Activated naive CD8-positive, alpha-beta T cell (primary cell): ENCODE results near the gene MTRR.

Experiments used
- H3K27ac Mint-ChIP-seq: one replicate; pipeline ENCODE4 v1.8.0; 2021; ENCODE audit warnings: mixed read lengths
- H3K27me3 Mint-ChIP-seq: one replicate; pipeline ENCODE4 v1.8.0; 2021; ENCODE audit warnings: mixed read lengths
- H3K36me3 Mint-ChIP-seq: one replicate; pipeline ENCODE4 v1.8.0; 2021; ENCODE audit warnings: mixed read lengths
- H3K4me1 Mint-ChIP-seq: one replicate; pipeline ENCODE4 v1.8.0; 2021; ENCODE audit warnings: low read depth, mixed read lengths
- H3K4me3 Mint-ChIP-seq: one replicate; pipeline ENCODE4 v1.8.0; 2021; ENCODE audit warnings: mild to moderate bottlenecking, mixed read lengths
- H3K9me3 Mint-ChIP-seq: one replicate; pipeline ENCODE4 v1.8.0; 2021; ENCODE audit warnings: low read depth, mixed read lengths

MTRR gene

GRCh38 chr5:7872517-7873130, 3.7 kb downstream of the MTRR start:
- H3K36me3 Mint-ChIP-seq, result peaks cover 13% of the 10 kb centered on the region
- H3K4me1 Mint-ChIP-seq, result peaks cover 69% of the 10 kb centered on the region
- H3K9me3 Mint-ChIP-seq, result no peaks in the 10 kb centered on the region
- H3K4me3 Mint-ChIP-seq, result peak overlapping the region; percentile 65
- H3K27me3 Mint-ChIP-seq, result no peaks in the 10 kb centered on the region
- H3K27ac Mint-ChIP-seq, result peak overlapping the region; percentile 90

- H3K4me1 Mint-ChIP-seq, result peaks cover 69% of the 10 kb centered on the region
- no peaks in the 10 kb centered on the region for H3K27me3 Mint-ChIP-seq
- H3K4me3 Mint-ChIP-seq, result peak overlapping the region; percentile 65
- H3K36me3 Mint-ChIP-seq, result peaks cover 16% of the 10 kb centered on the region
- H3K27ac Mint-ChIP-seq, result peak overlapping the region; percentile 90
- H3K9me3 Mint-ChIP-seq, result no peaks in the 10 kb centered on the region
Observed at GRCh38 chr5:7873216-7873615, 4.3 kb downstream of the MTRR start.

DNA sequence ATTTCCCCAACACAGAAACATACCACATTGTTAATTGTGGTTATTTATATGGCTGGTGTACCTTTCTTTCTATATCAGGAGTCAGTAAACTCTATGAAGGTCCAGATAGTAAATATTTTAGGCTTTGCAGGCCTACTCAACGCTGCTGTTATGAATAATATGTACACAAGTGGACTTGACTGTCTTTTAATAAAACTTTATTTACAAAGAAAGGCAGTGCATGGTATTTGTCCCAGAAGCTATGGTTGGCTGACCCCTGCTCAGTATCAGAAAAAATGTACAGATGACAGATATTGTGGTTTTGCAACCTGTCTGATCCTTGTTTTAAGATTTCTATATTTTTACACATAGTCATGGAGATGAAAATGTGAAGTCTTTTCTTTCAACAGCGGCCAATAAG, 5.7 kb downstream of the MTRR start:
- no peak overlapping the region for H3K27ac Mint-ChIP-seq
- H3K4me3 Mint-ChIP-seq, result no peak overlapping the region
- peaks cover 21% of the 10 kb centered on the region for H3K36me3 Mint-ChIP-seq
- peaks cover 75% of the 10 kb centered on the region for H3K4me1 Mint-ChIP-seq
- no peaks in the 10 kb centered on the region for H3K9me3 Mint-ChIP-seq
- no peaks in the 10 kb centered on the region for H3K27me3 Mint-ChIP-seq

DNA sequence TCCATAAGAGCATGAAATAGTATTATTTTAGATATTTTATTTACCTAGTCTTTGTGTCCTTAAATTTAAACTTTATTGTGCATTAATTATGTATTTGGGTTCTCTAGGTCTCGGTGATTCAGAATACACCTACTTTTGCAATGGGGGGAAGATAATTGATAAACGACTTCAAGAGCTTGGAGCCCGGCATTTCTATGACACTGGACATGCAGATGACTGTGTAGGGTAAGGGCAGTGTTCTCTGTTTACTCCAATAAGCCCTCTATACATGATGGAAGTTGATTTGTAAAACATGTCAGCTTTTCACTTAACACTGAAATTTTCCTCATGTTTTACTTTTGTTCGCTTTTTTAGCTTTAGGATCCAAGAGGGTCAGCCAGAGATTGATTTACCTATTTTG, 6.2 kb downstream of the MTRR start:
- Mint-ChIP-seq H3K9me3 (no peaks in the 10 kb centered on the region), H3K27me3 (no peaks in the 10 kb centered on the region), H3K27ac (no peak overlapping the region), H3K4me3 (no peak overlapping the region), H3K36me3 (peaks cover 21% of the 10 kb centered on the region), H3K4me1 (peaks cover 71% of the 10 kb centered on the region)

DNA sequence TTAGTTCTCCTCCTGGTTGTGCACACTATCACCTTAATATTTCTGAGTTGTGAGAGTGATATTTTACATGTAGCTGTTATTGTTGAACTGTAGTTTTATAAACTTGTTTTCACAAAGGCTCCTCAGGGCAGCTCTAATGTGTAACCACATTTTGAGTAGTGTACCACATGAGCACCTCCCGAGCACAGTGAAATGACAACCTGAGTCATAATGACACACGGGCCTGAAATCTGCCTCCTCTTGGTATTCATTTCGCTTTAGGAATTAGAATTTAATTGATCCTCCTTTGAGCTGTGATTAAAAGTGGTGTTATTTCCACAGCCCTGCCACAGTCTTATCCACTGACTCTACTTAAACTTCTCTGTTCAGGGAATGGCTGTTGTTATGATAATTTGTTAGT, 7.9 kb downstream of the MTRR start:
- Mint-ChIP-seq H3K4me3 (peak overlapping the region; percentile 7), H3K4me1 (peaks cover 66% of the 10 kb centered on the region), H3K27ac (no peak overlapping the region), H3K36me3 (peaks cover 27% of the 10 kb centered on the region), H3K9me3 (no peaks in the 10 kb centered on the region), H3K27me3 (no peaks in the 10 kb centered on the region)

- peaks cover 23% of the 10 kb centered on the region for H3K36me3 Mint-ChIP-seq
- H3K27ac Mint-ChIP-seq, result peak overlapping the region; percentile 61
- no peaks in the 10 kb centered on the region for H3K9me3 Mint-ChIP-seq
- H3K4me3 Mint-ChIP-seq, result peak overlapping the region; percentile 22
- H3K27me3 Mint-ChIP-seq, result no peaks in the 10 kb centered on the region
- peaks cover 58% of the 10 kb centered on the region for H3K4me1 Mint-ChIP-seq
Observed at GRCh38 chr5:7877851-7878250, 8.9 kb downstream of the MTRR start.

DNA sequence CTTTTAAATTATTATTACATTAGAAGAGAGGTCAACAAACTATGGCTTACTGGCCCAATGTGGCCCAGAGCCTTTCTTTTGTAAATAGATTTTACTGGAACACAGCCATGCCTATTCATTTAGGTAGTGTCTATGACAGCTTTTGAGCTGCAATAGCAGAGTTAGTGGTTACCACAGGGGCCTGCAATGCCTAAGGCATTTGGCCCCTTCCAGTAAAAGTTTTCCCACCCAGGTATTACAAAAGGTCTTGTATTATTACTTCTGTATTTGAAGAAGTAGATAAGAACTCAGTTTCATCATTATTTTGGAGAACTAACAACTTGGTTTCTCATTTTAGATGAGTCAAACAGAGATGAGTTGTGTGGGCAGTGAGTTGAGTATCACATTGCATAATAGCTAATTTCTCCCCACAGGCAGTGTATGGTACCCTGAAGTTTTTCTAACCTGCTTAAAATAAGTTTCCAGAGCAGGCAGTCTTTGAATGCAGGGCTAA, 9.5 kb downstream of the MTRR start:
- Mint-ChIP-seq H3K27me3 (no peaks in the 10 kb centered on the region), H3K9me3 (no peaks in the 10 kb centered on the region), H3K4me3 (peak overlapping the region; percentile 22), H3K27ac (peak overlapping the region; percentile 61), H3K4me1 (peaks cover 52% of the 10 kb centered on the region), H3K36me3 (peaks cover 21% of the 10 kb centered on the region)

DNA sequence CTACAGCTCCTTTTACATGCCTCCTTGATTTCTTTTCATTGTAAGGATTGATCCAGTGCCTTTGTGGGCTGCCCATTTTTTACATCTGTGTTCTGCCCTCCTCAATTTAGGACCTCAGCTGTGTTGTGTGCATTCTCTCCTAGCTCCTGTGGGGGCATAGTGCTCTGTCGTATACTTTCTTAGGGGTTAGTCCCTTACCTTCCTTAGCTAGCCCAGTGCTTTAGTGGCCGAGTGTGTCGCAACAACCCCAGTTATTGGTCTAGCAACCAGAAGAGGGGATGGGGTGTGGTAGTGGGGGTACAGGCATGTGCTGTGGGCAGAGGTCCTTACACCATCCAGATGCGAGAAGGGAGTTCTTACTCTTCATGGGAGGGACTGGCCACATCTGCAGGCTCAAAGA, 12.1 kb downstream of the MTRR start:
- peaks cover 41% of the 10 kb centered on the region for H3K4me1 Mint-ChIP-seq
- H3K27me3 Mint-ChIP-seq, result no peaks in the 10 kb centered on the region
- peaks cover 20% of the 10 kb centered on the region for H3K36me3 Mint-ChIP-seq
- H3K27ac Mint-ChIP-seq, result no peak overlapping the region
- no peaks in the 10 kb centered on the region for H3K9me3 Mint-ChIP-seq
- H3K4me3 Mint-ChIP-seq, result no peak overlapping the region

DNA sequence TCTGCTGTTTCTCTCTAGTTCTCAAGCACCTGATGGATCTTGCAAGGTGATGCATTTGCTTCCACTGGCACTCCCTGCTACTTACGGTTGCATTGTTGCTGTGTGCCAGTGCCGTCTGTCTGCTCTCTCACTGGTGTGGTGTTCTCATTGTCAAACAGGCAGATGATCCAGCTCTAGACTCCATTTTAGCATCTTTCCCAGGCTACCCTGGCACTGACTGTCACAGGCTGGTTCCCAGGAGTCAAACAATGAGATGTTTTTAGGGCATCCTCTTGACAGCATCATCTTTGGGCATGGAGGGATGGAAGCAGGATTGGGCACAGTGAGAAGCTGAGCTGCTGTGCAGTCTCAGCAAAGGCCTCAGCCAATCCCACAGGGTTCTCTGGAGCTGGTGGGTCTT, 12.9 kb downstream of the MTRR start:
- Mint-ChIP-seq H3K27me3 (no peaks in the 10 kb centered on the region), H3K36me3 (peaks cover 19% of the 10 kb centered on the region), H3K4me3 (no peak overlapping the region), H3K27ac (no peak overlapping the region), H3K9me3 (no peaks in the 10 kb centered on the region), H3K4me1 (peaks cover 34% of the 10 kb centered on the region)

GRCh38 chr5:7882926-7883325, 14.0 kb downstream of the MTRR start:
- Mint-ChIP-seq H3K4me3 (no peak overlapping the region), H3K27me3 (no peaks in the 10 kb centered on the region), H3K9me3 (no peaks in the 10 kb centered on the region), H3K27ac (no peak overlapping the region), H3K4me1 (peaks cover 29% of the 10 kb centered on the region), H3K36me3 (peaks cover 18% of the 10 kb centered on the region)

- H3K4me1 Mint-ChIP-seq, result peaks cover 16% of the 10 kb centered on the region
- H3K4me3 Mint-ChIP-seq, result no peak overlapping the region
- H3K27me3 Mint-ChIP-seq, result no peaks in the 10 kb centered on the region
- no peak overlapping the region for H3K27ac Mint-ChIP-seq
- peaks cover 13% of the 10 kb centered on the region for H3K36me3 Mint-ChIP-seq
- no peaks in the 10 kb centered on the region for H3K9me3 Mint-ChIP-seq
Observed at GRCh38 chr5:7884491-7885267, 15.7 kb downstream of the MTRR start.

- Mint-ChIP-seq H3K9me3 (no peaks in the 10 kb centered on the region), H3K36me3 (peaks cover 11% of the 10 kb centered on the region), H3K4me1 (peaks cover 3% of the 10 kb centered on the region), H3K4me3 (no peak overlapping the region), H3K27me3 (no peaks in the 10 kb centered on the region), H3K27ac (no peak overlapping the region)
Observed at GRCh38 chr5:7886849-7887475, 18.0 kb downstream of the MTRR start.

DNA sequence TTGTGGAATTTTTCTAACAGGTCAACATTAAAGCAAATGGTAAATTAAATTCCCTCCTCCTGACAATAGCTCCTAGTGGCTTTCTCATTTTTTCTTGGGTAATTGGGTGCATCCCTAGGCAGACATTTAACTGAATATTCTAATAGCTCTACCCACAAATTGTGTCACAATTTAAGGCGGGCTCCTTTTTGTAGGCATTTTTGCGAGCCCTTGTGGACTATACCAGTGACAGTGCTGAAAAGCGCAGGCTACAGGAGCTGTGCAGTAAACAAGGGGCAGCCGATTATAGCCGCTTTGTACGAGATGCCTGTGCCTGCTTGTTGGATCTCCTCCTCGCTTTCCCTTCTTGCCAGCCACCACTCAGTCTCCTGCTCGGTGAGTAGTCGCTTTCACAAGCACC, 20.0 kb downstream of the MTRR start:
- H3K36me3 Mint-ChIP-seq, result peaks cover 19% of the 10 kb centered on the region
- no peaks in the 10 kb centered on the region for H3K9me3 Mint-ChIP-seq
- no peak overlapping the region for H3K27ac Mint-ChIP-seq

GRCh38 chr5:7894439-7894838, 25.5 kb downstream of the MTRR start:
- no peaks in the 10 kb centered on the region for H3K27me3 Mint-ChIP-seq
- no peak overlapping the region for H3K27ac Mint-ChIP-seq
- no peaks in the 10 kb centered on the region for H3K9me3 Mint-ChIP-seq
- peaks cover 28% of the 10 kb centered on the region for H3K36me3 Mint-ChIP-seq
- peaks cover 12% of the 10 kb centered on the region for H3K4me1 Mint-ChIP-seq
- no peak overlapping the region for H3K4me3 Mint-ChIP-seq

More for the DNA sequence above, 20.0 kb downstream of the MTRR start:
- H3K4me1 Mint-ChIP-seq, result peaks cover 2% of the 10 kb centered on the region
- no peaks in the 10 kb centered on the region for H3K27me3 Mint-ChIP-seq
- H3K4me3 Mint-ChIP-seq, result no peak overlapping the region

GRCh38 chr5:7894860-7895259, 25.9 kb downstream of the MTRR start:
- Mint-ChIP-seq H3K27ac (no peak overlapping the region), H3K4me1 (peaks cover 12% of the 10 kb centered on the region), H3K9me3 (no peaks in the 10 kb centered on the region), H3K27me3 (no peaks in the 10 kb centered on the region), H3K36me3 (peaks cover 28% of the 10 kb centered on the region), H3K4me3 (no peak overlapping the region)
